Mesenteric fat pad (tissue), 1 donor: Measurements from ENCODE around the gene FER. TPM values are rescaled to one million over a fixed set of nuclear protein-coding genes. Genes with fewer than 3 reads are reported as not detected.
"Not testable (repeated sequence)": the region's sequence is repeated elsewhere in the genome, so short reads cannot be mapped to it uniquely, and the experiment has no call there.

Source experiments
- DNase-seq: peaks from one replicate; pipeline ENCODE4 v3.0.0-alpha.2; 2020; ENCODE audit warnings: low spot score
- long read RNA-seq: library from polyadenylated mRNA; unstranded; transcript quantifications from one replicate; pipeline ENCODE4 v2.0.0, GENCODE V29; 2020
- total RNA-seq: library from RNA; stranded (reverse); fragmentation: NEBNext Ultra II Directional; extraction: Animal tissue kit (Norgen Biotek cat#: 25700); gene quantifications from one replicate; pipeline ENCODE4 v1.2.1, GENCODE V29; 2021
- donor health status: DM: yes; HTN: yes; CAD: no.

The FER gene
- total RNA-seq = 37.6 TPM
- long read RNA-seq, partial matches to known transcripts = 1 of 15 reads
- long read RNA-seq, other reads (novel, unspliced or antisense) = 14 of 15 reads

- no peak for DNase-seq
Observed at GRCh38 chr5:108747774-108748400, at the start of gene FER. Gene FER (plus strand): TSS chr5:108747897. CDS start chr5:108798183, 50,286 bp downstream.

DNA sequence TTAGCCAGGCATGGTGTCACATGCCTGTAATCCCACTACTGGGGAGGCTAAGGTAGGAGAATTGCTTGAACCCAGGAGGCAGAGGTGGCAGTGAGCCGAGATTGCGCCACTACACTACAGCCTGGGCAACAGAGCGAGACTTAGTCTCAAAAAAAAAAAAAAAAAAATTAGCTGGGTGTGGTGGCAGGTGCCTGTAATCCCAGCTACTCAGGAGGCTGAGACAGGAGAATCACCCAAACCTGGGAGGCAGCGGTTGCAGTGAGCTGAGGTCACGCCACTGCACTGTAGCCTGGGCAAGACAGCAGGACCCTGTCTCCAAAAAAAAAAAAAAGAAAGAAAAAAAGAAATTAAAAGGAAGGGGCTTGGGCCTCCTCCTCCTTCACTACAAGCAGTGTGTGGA lies 47.3 kb upstream of the FER start:
- DNase-seq = not testable (repeated sequence)

GRCh38 chr5:108700930-108701329 lies 46.8 kb upstream of the FER start:
- no peak for DNase-seq

GRCh38 chr5:108702546-108702945 lies 45.2 kb upstream of the FER start:
- DNase-seq = no peak

GRCh38 chr5:108703313-108703712 lies 44.4 kb upstream of the FER start:
- no peak for DNase-seq

DNA sequence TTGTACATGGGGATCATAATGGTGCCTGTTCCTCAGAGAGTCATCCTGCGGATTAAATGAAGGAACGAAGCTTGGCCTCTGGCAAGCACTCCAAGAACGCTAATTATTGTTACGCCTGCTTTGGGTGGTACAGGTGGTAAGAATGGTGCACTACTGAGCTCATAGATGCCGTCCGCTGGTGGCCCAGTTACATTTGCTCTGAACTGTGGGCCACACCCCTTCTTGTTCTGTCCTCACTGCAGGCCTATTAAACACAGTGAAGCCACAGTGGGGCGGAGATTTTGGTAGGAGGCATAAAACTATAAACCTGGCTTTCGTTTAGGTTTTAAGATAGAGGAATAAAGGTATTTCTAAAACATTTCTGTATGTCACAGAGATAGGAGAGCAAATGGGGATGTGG lies 40.6 kb upstream of the FER start:
- DNase-seq = no peak

DNA sequence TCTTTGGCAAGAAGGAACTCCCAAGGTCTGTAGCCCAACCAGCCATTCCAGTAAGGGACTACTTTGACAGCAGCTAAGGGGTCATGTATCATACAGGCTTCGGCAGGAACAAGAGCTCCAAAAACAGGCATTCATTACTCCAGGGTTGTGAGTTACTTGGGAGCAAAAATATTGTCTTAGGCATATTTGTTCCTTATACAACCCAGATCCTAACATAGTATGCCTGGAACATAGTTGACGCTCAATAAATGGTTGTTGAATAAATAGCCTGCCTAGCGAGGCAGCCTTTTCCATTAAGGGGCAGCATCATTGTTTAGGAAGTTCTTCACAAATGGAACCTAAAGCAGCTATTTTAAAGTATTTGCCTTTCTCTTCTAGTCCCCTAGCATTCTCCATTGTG lies 35.8 kb upstream of the FER start:
- no peak for DNase-seq

- no peak for DNase-seq
Observed at GRCh38 chr5:108715408-108715807, 32.3 kb upstream of the FER start.

- no peak for DNase-seq
Observed at GRCh38 chr5:108720391-108720790, 27.3 kb upstream of the FER start.

GRCh38 chr5:108726446-108727235 lies 21.1 kb upstream of the FER start:
- DNase-seq = no peak

- DNase-seq = no peak
Observed at GRCh38 chr5:108727236-108727650, 20.5 kb upstream of the FER start.

- DNase-seq = peak; percentile 97
Observed at GRCh38 chr5:108727651-108728565, 19.8 kb upstream of the FER start.

DNA sequence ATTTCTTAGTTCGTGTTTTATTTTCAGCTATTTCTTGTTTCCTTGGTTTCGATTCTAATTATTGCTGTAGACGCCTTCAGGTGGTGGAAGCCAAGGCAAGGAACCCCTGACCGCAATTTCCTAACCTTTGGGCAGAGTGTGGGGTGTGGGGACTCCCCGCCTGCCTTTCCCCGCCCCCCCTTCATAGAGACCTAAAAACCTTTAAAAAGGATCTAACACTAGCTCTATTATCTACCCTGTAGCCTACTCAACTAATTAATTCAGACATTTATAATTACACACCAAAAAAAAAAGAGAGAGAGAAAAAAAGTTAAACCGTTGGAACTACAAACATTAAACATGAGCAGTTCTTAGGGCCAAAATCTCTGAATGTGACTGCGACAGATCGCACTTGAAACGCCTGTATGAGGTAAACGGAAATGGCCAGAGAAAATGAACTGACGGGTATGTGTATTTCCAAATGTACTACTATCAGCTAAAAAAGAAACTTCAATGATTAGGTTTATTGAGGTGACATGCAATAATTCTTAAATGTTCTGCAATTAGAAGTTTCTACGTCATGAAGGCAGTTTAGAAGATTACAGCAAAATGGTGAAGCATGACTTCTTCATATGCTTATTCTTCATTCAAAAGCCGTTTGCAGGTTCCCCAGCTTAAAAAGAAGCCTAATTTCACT lies 19.0 kb upstream of the FER start:
- no peak for DNase-seq

- DNase-seq = no peak
Observed at GRCh38 chr5:108729242-108729615, 18.5 kb upstream of the FER start.

GRCh38 chr5:108730617-108731340 lies 16.9 kb upstream of the FER start:
- DNase-seq = no peak

DNA sequence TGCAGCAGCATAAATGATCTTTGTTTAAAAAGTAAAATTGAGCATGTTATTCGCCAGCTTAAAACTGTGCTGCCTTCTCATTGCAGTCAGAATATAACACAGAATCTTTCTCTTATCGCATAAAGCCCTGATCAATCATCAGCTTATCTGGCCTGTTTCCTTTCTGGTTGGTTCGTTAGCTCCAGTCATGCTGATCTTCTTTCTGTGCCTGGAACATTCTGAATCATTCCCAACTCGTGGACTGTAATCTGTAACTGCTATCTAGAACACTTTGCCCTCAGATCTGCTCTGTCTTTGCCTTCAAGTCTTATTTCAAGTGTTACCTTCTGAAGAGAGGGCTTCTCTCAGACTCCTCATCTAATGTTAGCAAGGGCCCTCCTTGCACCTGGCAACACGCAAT lies 11.9 kb upstream of the FER start:
- no peak for DNase-seq

DNA sequence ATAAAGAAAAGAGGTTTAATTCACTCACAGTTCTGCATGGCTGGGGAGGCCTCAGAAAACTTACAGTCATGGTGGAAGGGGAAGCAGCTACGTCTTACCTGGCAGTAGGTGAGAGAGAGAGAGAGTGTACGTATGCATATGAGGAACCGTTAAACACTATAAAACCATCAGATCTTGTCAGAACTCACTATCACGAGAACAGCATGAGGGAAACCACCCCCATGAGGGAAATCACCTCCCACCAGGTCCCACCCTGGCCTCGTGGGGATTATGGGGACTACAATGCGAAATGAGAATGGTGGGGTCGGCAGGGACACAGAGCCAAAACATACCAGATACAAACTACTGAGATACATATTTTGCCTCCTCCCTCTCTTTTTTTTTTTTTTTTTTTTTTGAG lies 10.8 kb upstream of the FER start:
- no peak for DNase-seq

DNA sequence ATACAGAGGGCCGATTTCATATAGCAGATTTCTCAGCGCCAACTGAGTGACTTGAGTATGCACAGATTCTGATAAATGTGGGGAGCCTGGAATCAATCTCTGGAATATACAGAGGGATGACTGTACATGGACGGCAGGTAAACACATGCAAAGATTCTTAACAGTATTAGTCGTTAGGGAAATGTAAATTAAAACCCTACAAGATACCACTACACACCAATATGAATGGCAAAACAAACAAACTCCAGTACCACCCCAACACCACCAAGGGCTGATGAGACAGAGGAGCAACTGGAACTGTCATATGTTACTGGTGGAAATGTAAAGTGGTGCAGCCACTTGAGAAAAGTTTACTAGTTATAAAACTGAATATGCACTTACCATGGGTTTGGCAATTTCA lies 8.3 kb upstream of the FER start:
- DNase-seq = no peak

DNA sequence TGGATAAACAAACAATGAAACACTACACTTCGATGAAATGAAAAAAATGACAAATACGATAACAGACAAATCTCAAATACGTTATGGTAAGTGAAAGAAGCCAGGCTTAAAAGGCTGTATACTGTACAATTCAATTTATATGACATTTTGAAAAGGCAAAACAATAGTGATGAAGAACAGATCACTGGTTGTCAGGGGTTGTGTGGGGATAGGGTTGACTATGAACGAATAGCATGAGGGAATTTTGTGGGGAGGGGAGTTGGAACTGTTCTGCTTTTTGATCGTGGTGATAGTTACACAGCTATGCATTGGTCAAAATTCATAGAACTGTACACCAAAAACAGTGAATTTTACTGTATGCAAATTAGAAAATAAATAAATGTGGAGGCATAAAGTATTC lies 7.8 kb upstream of the FER start:
- no peak for DNase-seq

DNA sequence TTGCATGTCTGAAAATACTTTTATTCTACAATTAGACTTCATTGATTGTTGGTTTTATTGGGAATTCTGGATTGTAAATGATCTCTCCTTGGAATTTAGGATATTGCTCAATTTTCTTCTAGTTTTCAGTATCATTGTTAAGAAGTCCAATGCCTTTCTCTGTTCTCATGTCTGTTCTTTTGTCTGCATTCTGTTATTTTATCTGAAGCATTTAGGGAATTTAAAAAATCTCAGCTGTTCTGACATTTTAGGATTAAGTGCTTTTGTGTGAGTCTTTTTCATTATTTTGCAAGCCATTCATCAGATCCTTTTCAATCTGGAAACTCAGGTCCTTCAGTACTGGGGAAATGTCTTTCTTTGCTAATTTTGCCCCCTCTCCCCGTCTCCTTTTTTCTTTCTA lies 4.4 kb upstream of the FER start:
- DNase-seq = no peak

DNA sequence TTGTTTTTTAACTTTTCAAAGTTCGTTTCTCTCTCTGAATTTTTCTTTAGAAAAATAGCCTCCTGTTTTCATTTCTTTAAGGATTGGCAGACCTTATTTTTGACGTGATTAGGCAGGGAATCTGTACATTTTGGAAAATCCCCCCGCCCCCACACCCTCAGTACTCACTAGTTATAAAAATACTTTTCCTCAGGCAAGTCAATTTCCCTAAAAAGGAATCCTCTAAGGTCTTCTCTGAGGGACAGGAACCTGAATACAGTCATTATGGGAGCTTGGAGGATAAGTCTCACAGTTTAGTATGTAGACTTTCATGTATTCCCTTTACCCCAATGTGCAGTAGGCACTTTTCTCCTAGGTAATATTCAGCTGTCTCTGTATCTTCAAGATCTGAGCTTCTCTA lies 3.9 kb upstream of the FER start:
- DNase-seq = no peak
